Fibroblast of upper back skin (primary cell): Measurements from ENCODE around the gene GPC6.
"Not testable (repeated sequence)": the region's sequence is repeated elsewhere in the genome, so short reads cannot be mapped to it uniquely, and the experiment has no call there.

Experiments
- DNase-seq: peaks from one replicate; pipeline ENCODE4 v3.0.0-alpha.2; 2013

GPC6 gene

DNA sequence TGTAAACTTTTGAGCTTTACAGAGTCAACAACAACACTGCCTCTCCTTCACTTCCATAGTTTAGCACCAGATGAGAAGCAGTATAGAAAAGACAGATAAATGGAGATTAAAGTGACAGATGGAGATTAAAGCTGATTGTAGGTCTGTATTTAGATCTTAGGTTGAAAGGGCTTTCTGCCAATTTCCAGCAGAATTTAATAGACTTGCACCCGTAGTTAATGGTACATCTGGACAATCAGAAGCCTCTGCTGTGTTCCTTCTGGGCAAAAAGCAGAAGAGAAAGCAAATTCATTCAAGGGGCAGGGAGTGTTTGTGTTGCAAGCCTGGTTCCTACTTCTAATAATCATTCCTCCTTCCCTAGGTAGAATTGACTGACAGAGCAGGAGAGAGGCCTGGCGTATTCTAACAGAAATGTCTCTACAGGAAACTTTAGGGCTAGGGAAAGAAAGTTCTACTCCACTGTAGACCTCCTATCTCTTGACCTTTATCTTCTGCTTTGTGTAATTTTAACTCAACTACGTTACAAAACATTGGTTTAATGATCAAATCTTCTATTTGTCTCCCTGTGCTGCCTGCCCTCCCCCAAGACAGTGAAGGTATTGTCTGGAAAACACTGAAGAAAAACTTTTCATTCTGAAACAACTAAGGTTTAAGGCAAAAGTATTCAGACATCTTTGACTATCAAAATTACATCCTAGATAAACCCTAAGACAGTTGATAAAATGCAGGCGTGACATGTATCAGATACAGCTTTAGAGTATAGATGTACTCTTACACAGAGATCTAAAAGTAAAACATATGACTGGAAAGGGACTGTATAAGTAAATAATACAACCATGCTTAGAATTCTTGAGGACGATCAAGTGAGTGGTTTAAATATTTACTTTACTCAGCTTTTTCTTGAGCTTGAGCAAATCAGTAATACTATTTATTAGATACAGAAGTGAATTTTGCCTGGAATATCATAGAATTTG lies 44.4 kb downstream of the GPC6 start:
- DNase-seq: peak; percentile 11

DNA sequence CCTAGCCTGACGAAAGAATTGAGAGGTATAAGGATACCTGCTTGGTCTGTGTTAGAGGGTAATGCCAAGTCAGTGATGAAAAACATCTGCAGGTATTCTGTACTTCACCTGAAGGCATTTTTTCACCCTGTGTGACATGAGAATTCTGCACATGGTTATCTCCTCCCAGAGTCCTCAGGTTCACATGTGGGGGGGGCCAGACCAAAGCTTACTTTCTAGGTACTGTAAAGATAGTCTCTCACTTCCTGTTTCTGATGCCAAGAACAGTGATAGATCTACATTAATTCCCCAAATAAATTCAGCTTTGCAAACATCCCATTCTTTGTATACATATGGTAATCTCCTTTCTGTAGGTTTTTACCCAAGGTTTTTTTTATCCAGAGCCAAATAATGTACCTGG lies 53.4 kb downstream of the GPC6 start:
- DNase-seq: no peak

DNA sequence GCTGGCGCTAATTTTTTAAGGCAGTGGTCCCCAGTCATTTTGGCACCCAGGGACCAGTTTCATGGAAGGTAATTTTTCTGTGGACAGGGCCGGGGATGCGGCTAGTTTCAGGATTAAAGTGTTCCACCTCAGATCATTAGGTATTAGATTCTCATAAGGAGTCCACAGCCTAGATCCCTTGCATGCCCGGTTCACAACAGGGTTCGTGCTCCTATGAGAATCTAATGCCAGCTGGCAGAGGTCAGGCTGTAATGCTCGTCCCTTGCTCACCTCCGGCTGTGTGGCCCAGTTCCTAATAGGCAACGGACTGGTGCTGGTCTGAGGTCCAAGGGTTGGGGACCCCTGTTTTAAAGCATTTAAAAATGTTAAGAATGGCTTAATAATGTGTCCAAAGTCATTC lies 54.1 kb downstream of the GPC6 start:
- DNase-seq: no peak

DNA sequence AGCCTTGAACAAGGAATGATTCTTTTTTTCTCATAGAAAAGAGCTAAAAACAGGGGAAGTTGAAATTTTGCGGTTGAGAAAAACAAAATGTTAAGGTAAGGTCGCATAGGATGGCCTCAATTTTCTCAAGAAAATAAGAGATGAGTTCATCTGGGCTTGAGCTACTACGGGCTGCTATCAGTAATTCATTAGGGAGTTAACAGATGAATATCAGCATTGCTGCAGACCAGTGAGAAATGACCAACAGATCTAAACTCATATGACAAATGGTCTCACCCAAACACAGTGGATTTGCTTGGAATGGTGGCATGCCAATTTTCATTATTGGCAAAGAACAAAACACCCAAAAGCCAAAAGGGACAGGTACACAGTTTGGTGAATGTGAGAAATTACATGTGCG lies 56.6 kb downstream of the GPC6 start:
- no peak for DNase-seq

DNA sequence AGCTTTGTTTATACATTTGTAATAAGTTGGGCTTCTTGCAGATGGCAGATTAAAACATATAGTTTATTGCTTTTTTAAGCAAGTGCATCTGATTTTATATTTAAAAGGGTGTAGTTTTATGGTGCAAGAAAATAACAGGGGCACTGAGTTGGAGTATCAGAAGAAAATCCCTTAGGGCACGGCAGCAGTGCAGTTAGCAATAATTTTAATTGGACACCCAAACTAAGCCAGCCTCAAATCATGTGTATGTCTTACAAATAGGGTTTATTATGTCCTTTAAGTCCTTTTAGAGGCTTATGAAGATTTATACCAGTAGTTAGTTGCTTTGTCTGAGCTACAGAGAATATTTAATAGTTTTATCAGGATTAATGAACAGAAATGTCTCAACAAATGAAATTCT lies 57.5 kb downstream of the GPC6 start:
- no peak for DNase-seq

DNA sequence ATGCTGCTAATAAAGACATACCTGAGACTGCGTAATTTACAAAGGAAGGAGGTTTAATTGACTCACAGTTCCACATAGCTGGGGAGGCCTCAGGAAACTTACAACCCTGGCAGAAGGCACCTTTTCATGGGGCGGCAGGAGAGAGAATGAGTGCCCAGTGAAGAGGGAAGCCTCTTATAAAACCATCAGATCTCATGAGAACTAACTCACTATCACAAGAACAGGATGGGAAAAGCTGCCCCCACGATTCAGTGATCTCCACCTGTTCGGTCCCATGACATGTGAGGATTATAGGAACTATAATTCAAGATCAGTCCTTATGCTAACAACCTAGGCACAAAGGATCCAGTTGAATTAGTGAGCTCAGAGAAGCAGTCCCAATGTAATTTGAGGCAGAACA lies 59.4 kb downstream of the GPC6 start:
- no peak for DNase-seq

DNA sequence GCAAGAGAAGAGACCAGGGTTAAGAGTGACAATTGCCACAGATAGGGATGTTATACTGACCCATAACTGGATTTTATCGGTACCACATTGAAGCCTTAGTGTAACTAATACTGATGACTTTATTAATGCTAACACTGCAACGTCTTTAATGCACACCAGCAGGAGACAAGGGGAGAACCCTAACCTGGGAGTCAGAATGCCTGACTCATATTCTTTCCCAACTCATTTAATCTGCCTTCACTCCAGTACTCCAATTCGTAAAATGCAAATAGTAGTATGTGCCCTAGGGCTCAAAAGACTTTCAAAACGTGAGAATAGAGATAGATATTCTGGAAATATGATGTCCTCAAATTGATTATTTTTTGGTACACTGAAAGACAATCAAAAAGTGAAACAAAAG lies 62.4 kb downstream of the GPC6 start:
- DNase-seq: no peak

DNA sequence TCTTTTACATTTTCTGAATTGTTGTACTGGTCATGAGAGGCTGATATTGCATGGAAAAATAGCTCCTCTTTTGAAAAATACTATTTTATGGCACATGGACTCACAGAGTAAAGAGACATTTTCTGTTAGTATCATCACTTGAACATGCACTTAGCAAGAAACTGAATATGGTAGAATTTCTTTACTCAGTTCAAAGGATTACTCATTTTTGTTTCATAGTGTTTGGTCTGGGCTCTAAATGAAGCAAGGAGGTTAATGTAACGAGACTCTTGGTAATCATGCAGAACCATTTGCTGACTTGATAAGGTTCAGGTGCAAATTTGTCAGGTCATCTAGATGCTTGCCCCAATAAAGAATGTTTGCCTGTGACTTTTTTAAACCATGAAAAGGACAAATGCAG lies 63.2 kb downstream of the GPC6 start:
- DNase-seq: no peak

DNA sequence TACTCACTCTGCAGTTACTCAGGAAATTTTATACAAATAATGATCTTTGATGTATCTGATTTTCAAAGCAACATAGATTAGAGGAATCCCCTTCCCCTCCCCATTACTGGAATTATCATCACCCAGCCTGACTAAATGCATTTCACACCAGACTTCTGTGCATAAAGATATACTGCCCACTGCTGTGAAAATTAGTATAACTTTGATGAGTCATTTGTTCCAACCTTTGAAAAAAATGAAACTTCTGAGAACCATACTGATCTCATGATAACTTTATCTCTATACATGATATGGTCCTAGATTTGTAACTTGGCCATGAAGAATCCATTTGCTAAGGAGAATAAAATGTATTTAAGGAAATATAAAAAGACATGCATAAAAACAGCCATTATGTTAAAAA lies 63.9 kb downstream of the GPC6 start:
- DNase-seq: peak; percentile 30

DNA sequence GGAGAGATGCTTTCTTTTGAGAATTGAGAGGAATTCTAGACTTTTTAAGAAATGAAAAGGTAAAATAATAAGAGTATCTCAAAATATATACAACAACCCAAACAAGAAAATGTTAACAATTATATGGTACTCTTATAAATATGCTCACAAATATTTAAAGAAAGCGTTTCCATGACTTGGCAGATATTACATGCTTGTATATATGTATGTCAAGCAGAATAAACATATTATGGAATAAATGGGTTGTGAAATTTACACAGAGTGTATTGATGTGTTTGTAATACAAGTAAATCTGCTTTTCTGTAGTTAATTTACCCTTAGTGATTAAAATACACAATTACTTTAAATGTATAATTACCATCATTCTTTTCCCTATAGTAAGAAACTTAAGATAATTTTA lies 65.8 kb downstream of the GPC6 start:
- DNase-seq: no peak

DNA sequence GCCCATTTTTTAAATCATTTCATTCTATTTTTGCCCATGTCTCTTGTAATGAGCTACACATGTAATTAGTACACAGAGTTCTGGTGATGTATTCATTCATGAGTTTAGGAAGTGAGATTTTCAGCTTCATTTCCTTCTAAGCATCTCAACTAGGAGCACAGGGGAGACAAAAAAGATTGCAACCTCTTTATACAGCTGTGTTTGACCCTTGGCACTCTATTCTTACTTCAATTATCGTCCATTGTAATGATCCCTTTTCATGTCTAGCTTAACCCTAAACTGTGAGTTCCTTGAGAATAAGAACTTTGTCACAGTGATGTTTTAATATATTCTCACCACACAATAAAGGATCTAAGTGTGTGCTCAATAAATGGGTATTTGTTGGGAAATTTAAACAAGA lies 67.1 kb downstream of the GPC6 start:
- no peak for DNase-seq

DNA sequence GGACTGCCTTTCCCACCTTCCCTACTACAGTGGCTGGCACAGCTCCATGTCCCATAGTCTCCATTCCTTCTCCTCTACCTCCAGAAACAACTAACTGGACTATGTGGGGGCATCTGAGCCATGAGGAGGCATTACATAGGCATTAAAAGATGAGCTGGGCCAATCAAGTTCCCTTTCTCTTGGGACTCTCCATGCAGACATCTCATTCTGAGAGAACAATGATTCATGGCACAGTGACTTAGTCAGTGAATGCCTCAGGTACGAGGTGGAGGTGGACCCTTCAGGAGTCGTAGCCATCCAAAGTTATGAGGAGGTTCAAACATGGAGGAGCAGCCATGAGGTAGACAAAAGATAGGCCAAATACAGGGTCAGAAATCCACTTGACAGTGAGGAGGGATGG lies 70.0 kb downstream of the GPC6 start:
- DNase-seq: no peak

DNA sequence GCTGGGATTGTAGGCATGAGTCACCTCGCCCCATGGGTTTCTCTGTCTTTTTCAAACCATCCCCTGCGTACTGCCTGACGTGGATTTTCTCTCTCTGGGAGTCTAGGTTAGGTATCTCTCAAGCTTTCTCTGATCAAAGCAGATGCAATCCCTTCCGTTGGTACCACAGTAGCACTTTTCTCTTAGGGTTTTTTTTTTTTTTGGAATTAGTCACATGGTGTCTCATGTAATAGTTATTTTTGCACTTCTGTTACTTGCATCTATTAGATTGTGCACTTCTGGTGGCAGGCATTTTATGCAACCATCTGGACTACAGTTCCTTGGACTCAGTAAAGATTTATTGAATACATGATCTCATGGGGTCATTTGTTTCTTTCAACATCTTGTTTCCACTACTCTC lies 72.1 kb downstream of the GPC6 start:
- peak; percentile 75 for DNase-seq

DNA sequence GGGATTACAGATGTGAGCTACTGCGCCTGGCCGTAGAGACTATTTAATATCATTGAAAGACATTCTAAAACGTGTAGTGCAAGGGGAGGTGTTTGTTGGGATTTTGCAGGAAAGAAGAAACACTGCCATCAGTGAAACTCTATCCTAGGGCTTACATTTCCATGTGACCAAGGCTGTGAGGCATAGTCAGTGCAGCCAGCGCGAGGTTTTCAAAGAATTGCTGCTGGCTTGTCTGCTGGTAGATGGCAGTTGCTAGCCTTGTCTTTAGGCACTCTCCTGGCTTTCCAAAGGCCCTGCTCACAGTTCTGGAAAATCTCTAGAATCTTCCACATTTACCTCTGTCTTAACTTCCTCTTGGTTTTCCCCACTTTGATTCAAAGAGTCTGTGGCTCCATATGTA lies 77.5 kb downstream of the GPC6 start:
- no peak for DNase-seq

DNA sequence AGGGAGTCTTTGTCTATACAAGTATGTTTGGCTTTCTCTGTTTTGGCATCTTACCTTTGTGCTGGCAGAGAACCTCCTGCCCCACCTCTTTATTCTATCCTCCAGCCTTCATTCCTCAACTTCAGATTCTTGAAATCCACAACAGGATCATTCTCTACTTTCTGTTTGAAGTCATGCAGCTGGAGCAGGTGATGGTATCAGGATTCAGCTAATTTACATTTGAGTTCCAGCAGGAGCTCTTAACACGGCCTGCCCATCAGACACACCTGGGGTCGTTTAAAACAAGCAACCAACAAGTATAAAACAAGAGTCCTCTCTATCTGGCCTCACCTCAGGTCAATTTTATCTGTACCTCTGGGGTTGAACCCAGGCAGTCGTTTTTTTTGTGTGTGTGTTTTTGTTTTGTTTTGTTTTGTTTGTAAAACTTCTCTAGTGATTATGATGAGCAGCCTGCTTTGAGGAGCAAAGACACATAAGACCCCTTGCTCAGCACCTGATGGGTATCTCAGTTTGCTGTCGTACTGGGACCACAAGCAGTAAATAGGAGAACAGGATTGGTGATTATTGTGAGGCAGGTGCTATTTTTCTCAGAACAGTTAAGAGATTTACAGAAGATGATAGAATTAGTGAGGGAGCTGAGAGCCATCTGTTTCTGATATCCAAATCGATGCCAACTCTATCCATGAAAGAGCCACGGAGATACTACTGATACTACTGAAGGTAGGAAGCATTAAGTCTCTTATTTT lies 78.4 kb downstream of the GPC6 start:
- DNase-seq: no peak

DNA sequence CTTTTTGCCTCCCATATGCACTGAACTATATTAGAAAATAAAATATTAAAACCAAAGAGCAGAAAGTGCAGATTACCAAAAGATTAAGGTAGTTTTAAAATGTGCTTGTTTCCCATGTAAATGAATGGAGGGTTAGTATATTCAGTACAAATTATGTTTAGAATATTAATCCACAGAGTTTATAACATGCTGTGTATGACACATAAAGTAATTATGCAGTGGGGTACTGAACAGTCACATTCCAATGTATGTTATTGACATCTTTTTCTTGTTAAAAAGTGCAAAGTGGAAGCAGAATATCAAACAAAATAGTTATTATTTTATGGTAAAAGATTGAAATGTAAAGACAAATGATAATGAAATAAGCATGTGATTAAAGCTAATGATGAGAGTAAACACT lies 79.3 kb downstream of the GPC6 start:
- peak; percentile 54 for DNase-seq

DNA sequence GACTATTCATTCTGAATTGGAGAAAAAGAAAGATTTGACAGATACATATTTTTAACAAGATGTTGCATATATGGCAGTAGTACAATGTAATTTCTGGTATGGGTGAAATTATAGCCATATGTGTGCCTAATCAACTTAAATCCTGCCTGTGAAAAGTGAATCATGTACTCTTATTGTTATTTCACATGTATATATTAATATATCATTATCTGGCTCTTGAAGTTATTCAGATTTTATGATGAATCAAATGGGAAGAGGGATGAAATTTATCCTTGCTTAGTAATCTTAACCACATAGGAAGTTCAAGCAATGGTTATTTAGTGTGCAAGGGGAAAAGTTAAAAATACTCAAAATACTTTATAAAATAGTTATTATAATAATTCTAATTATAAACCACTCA lies 80.5 kb downstream of the GPC6 start:
- peak; percentile 74 for DNase-seq

DNA sequence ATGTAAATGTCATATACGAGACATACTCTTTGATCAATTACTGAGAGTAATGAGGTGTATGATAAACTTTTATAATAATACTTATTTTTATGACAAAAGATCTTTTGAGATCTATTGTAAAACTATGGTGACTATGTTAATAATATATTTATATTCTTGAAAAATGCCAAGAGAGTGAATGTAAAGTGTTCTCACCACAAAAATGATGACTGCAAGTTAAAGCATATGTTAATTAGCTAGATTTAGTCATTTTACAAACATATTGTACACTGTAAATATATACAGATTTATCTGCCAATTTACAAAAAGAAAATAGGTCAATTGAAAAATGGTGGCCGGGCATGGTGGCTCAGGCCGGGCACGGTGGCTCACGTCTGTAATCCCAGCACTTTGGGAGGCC lies 81.0 kb downstream of the GPC6 start:
- DNase-seq: no peak

DNA sequence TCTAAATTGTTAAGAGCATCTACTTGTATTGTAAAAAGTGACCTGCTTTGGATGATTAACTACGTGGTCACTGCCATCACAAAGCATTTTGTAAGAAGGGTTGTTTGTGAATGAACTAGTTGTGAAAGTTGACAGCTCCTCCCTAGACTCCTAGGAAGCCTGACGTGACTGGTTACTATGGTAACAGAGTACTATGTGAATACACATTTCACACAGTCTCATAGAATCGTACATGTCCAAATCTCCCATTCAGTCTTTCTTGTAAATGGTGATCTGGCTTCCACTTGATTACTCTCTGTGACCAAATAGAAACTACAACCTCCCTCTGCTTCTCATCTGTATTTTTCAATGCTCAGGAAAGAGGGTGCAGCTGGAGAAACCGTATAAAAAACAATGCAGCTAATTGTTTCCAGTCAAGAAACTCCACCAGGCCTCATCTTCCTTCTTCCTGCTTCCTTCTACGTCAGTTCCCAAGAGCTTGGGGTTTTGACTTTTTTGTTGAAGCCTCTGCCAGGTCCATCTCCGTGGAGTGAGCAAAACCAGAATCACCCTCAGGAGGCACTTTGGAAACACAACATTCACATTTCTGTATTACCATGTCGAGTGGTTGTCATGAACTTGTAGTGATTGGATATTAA lies 83.4 kb downstream of the GPC6 start:
- DNase-seq: peak; percentile 64

DNA sequence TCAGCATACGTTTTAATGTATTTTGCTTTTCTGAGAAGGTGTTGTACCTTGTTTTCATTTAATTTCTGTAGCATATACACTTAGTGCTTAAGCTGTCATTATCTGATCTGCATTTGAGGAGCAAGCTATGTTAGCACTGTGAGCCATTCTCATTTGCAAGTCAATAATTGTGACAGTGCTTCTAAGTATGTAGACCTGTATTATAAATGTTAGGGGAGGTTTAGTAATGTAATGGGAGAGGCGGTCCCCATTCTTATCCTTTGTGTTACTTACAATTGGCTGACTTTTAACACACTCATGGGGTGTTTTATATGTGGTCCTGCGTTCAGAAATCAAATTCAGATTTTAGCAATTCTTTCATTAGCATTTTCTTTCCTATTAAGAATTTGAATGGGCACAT lies 90.2 kb downstream of the GPC6 start:
- DNase-seq: no peak

DNA sequence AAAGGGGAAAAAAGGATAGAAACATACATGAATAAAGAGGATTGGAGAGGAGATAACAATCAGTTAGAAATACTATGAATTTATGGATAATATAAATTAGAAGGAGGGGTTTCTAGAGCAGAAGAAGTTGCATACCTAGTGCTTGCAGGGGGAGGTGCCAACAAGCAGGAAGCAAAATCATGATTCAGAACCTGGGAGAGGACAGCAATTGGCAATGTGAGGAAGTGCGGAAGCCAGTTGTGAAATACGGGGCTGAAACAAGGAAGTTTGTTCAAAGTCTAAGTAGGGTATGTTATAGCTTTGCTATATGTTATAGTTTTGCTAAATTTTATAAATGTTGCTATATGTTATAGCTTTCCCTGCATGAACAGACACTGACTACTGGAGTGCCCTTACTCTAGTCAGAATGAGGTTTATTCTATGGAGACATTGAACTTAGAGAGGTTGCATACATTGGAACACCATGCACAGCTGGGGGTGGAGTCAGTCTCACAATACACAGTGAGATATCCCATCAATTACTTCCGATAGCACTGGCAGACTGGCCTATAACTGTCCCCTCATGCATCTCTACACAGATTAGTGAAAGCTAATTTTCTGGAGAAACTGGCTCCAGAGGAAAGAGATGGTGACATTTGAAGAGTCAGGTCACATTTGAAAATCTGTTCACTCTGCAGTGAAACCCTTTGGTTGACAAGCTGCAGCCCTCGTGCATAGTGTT lies 92.1 kb downstream of the GPC6 start:
- DNase-seq: peak; percentile 25

DNA sequence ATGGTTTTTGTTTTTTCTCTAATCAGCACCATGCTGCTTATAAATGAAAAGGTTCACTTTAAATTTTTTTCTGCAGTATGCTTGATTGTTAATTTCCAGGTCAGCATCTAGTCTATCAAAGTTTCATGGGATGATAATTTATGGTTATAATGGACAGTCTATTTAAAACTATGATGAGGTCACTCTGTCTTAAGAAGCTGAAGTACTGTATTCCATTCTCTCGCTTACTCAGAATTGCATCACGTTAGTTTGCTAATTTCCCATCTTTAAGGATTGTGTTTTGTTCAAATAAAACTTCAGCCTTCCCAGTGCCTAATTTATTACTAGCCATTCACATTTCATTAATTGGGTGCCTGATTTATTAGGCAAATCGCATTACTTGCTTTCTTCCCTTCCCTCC lies 94.3 kb downstream of the GPC6 start:
- peak; percentile 69 for DNase-seq

DNA sequence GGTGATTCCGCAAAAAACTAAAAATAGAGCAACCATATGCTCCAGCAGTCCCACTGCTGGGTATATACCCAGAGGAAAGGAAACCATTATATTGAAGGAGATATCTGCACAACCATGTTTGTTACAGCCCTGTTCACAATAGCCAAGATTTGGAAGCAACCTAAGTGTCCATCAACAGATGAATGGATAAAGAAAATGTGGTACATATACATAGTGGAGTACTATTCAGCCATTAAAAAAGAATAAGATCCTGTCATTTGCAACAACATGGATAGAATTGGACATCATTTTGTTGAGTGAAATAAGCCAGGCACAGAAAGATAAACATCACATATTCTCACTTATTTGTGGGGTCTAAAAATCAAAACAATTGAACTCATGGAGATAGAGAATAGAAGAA lies 97.3 kb downstream of the GPC6 start:
- not testable (repeated sequence) for DNase-seq
